Activated CD4-positive, CD25-positive, alpha-beta regulatory T cell treated with anti-CD3 and anti-CD28 coated beads, Interleukin-2, amount 50 U/mL, for 16 hours (primary cell): ENCODE measurements around the gene RARB.

ENCODE experiments used
- DNase-seq: peaks from one replicate; pipeline ENCODE4 v3.0.0-alpha.2; 2020; ENCODE audit warnings: low read depth, low spot score

The RARB gene

GRCh38 chr3:25421747-25422146 lies 6.3 kb upstream of the RARB start:
- no peak for DNase-seq

DNA sequence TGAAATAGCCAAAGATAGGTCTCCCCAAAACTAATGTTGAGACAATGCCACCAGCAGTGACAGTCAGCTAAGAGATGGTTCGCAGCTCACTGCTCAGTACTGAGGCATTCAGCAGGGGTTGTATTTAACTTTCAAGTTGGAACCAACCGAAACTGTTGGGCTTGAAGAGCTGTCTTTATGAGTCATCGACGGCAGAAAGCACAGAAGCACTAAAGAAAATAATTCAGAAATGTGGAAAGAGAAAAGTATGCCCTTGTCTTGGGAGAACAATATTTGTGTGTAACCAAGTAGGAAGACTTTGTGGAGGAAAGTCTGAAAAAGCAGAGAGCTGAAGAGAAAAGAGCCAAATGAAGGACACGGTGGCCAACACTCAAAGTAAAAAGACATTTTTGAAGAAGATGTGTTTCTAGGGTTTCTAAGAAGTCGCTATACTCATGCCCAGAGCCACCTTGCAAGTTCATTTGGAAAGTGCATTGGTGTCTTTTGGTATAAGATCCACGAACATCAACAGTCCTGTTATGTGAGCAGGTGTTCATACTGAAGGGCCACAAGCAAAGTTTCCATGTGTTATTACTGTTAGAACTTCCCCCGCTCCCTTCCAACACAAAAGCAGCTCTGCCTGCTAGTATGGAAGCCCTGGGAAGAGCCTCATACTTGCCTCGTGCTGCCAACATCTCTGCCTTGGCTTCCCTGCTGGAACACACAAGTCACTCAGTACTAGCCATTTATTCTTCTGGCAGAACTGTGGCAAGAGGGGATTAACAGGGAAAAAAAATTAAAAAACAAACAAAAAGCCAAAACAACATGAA lies 4.1 kb upstream of the RARB start:
- DNase-seq = no peak

- no peak for DNase-seq
These were observed 3.4 kb upstream of the RARB start for GRCh38 chr3:25424614-25425013.

DNA sequence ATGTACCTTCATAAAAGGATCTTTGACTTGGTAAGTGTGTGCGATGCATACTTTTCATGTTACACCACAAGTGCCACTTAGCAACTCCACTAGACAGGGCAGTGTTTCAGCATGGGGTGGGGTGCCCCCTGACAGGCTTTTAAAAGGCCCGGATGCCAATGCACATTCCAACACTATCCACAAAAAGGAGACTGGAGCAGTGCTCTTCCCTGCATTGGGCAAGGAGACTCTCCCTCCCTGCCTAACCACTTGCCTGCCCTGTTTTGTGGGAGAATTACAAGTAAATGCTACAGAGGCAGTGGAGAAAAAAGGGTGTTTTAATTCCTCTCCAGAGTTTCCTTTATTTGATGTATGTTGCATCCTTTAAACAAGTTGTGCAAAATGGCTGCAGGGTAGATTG lies 1.7 kb upstream of the RARB start:
- no peak for DNase-seq

DNA sequence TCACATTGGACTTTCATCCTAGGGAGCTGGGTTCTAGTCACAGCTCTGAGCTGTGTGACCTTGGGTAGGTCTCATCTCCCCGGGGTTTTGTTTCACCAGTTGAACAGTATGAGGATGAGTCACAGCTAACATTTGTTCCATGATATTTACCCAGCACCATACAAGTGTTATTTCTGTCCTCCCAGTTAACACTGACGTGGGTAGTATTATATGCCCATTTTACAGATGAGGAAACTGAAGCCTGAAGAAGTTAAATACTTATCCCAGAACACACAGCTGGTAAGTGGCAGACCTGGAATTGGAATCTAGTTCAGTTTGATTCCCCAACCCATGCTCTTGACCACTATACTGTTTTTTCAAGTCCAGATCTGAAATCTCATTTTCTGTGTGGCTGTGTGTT lies 908 bp upstream of the RARB start:
- DNase-seq = no peak

- DNase-seq = no peak
These were observed 511 bp upstream of the RARB start for GRCh38 chr3:25427563-25427941.

- DNase-seq = no peak
These were observed 799 bp downstream of the RARB start for GRCh38 chr3:25428789-25429335.

DNA sequence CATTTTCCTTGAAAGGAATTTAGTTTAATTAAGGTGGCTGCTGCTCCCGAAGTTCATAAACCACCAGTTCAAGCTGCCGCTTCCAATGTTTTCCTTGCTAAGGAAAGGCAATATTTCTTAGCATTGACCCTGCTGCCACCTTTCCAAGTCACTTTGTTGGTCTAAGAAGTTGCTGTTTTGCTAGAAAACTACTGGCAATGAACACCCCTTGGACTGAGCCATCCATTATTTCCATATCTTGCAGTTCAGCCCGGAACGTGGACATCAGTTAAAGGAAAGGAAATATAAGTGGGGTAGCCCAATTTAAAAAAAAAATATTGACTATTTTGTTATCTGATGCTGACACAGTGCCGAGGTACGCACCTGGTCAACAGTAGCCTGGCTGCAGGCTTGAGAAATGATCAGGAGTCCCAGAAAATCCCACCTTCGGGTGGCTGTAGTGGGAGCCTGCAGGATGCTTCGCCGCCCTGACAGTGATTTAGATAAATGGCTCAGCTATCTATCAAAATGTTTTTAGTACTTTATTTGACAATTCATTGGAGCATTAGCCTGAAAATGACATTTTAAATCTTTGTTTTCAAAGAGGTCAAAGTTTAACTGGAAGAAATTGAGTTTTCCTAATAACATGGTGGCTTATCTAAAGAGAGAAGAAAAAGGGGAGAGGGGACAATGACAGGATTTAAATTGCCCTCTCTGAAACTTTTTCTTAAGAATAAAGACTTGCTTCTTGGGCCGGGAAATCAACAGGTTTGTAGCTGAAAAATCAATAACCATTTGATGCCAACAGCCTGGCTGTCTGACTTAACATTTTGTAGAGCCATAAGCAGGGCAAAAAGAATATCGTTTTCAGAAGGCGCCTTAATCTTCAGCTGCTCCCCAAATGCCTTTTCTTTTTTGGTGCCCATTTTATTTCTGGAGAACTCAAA lies 1.6 kb downstream of the RARB start:
- no peak for DNase-seq

DNA sequence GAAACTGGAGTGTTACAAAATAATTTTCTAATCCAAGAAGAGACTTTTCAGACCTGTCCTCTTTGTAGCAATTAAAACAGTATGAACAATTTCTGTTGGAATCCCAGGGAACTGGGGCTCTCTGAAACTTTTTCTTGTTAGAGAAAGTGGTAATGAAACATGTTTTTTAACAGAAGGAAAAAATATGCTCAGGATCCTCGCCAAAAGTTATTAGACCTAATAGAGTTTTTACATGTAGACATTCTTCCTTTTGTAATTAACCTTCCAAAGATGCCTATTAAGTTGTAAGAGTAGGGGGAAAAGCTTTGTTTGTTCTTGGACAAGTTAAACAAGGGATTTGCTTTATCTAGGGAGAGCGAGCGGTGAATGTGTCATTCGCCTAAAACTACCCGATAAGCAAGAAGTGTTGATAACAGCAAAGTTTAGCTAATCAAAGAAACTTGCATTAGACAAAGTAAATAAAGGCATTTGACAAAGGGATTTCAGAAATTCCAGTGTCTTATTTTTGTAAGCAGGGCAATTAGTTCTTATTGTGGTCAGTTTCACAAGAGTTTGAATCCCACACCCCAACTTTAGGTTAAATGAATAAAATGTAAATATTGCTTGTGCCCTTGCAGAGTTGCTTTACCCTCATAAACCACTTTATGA lies 2.3 kb downstream of the RARB start:
- no peak for DNase-seq

GRCh38 chr3:25430935-25431770 lies 3.1 kb downstream of the RARB start:
- no peak for DNase-seq

DNA sequence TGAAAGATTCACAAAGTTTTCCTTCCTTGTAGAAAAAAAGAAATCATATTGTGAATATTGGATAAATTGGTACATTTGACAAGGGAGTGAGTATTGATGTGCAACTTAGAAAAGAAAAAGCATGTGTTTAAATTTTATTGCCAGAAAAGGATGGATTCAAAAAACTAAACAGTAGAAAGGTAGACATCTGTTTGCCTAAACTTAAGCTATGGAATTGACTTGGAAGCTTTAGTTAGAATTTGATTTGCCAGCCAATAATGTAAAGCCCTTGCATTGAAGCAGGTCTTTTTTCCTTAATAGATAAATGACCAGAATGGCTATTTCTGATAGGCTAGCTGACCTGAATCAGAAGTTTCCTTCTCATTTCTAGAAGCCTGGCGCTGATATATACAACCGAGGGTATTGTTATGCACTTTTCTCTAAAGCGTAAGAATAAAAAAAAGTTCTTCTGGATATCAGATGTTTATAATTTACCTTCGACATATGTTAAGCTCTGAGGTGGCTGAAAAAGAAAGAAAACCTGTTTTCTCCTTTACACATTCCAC lies 4.2 kb downstream of the RARB start:
- no peak for DNase-seq

GRCh38 chr3:25433106-25433505 lies 5.0 kb downstream of the RARB start:
- no peak for DNase-seq

DNA sequence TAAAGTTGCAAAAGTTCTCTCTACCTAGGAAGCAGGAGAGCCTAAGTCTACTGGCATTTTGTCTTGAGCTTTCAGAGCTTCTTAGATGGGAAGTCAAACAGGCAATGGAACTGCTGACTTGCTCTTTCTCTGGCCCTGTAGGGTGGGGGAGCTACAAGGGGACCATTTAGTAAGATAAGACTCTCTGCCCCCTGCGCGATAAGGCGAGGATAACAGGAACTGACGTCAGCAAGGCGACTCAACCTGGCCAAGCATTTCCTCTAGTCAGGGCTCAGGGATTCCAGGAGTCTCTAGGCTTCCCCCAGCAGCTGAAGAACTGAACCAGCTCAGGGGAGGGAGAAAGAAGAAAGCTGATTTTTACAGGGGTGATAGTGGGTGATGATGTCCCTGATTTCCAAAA lies 5.8 kb downstream of the RARB start:
- no peak for DNase-seq

DNA sequence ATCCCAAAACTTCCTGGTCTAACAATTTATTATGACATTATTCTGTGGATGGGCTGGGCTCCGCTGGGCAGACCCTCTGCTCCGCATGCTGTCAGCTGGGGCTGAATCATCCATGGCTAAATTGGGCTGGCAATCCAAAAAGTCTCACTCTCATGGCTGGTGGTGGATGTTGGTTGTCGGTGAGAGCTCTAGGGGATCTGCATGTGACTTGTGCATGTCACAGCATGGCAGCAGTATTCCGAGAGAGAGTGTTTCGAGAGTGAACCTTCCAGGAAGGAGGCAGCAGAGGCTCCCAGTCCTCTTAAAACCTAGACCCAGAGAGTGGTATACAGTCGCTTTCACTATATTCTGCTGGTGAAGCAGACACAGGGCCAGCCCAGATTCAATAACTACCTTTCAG lies 9.9 kb downstream of the RARB start:
- DNase-seq = no peak

- DNase-seq = no peak
These were observed 10.9 kb downstream of the RARB start for GRCh38 chr3:25438791-25439555.

GRCh38 chr3:25441234-25441856 lies 13.3 kb downstream of the RARB start:
- DNase-seq = no peak

GRCh38 chr3:25442486-25442885 lies 14.4 kb downstream of the RARB start:
- DNase-seq = no peak

DNA sequence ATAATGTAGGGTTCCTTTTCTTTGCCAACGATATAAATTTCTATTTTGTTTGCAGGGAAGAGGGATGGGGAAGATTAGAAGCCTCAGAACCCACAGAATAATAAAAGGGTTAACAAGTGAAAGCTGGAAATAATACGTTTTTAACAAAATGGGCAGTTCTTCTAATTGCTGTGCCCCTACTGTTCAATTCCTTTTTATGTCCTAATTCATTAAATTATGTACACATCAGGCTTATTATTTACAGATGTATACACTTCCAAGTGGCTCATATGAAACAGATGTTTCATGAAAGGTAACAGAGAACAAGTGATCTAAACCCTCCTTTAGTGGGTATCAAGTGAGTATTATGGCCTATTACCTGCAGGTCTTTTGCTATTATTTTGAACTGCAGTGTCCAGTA lies 16.2 kb downstream of the RARB start:
- DNase-seq = no peak

DNA sequence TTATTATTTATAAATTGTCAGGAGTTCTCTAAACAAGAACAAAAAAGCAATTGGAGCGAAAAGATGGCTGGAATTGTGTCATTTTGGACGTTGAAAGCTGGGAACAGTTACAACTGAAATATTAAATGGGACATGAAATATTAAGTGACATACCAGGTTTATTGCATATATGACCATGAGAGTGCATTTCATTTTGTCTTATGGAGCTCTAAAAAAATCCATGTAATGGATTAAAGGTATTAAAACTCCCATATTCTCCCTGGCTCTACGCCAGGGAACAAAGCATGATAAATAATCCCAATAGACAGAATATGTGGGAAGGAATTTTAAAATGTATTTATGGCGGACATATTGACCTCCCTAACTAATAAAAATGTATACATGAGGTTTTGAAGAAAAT lies 17.7 kb downstream of the RARB start:
- DNase-seq = no peak

DNA sequence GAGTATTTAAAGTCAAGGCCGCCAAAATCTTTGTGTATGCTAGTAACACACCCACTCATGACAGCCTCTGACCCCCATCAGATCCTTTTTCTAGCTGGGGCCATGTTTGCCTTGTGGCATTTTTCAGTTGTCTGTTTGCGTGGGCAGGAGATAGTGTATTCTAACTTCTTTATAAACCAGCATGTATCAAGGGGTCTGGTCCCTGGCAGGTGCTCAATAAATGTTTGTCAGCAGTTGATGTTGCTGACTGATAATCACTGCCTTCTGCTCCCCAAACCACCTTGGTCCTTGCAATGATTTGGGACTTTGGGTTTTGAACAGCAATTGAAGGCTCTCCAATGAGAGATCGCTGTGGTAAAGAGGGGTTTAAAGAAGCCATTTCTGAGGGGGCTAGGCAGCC lies 19.2 kb downstream of the RARB start:
- no peak for DNase-seq
